SK-N-SH (cell line): ENCODE data around the gene SLC1A7. TPM values are rescaled to one million over a fixed set of nuclear protein-coding genes. Genes with fewer than 3 reads are reported as not detected.

Experiments
- CTCF ChIA-PET: fragments of 300-600, 350-600 bp; formaldehyde crosslinking; extraction: SDS; loops from one replicate; lab custom pipeline; 2021; lab: Yijun Ruan, JAX
- POLR2A ChIA-PET: fragments of 350-600 bp; sonication (Branson Sonifier 250); formaldehyde crosslinking; extraction: SDS; loops from one replicate; lab custom pipeline; 2020; ENCODE audit warnings: antibody characterized with exemption, inconsistent platforms; lab: Yijun Ruan, JAX
- DNase-seq: peaks from one replicate; pipeline ENCODE4 v3.0.0; 2012
- H2AFZ ChIP-seq: fragments of 200-600 bp; sonication (generic); 2 replicates; pipeline ENCODE4 v1.8.1; 2016; ENCODE audit warnings: antibody characterized with exemption, mild to moderate bottlenecking, low read depth
- H3F3A ChIP-seq: fragments of 200-600 bp; sonication (generic); replicated peaks from 2 replicates; pipeline ENCODE3; 2016; ENCODE audit warnings: antibody characterized with exemption, mild to moderate bottlenecking; ENCODE audit not compliant: insufficient read depth
- H3K27ac ChIP-seq, 2 experiments: fragments of 200-500 bp in 1 of 2; fragments of 200-600 bp in 1 of 2; sonication (Bioruptor generic) in 1 of 2; sonication (generic), shearing (Covaris generic) in 1 of 2; 2 replicates each; pipeline versions ENCODE4 v1.5.1 to v1.6.1; 2014 to 2016; ENCODE audit warnings: low read depth in 2 of 2, inconsistent platforms in 1 of 2, low read length in 1 of 2, mild to moderate bottlenecking in 1 of 2, mixed read lengths in 1 of 2
- H3K27me3 ChIP-seq: fragments of 200-600 bp; sonication (generic), shearing (Covaris generic); 2 replicates; pipeline ENCODE4 v1.6.1; 2016; ENCODE audit warnings: mixed run types; ENCODE audit not compliant: insufficient read depth
- H3K36me3 ChIP-seq, 2 experiments: fragments of 200-500 bp in 1 of 2; fragments of 200-600 bp in 1 of 2; sonication (Bioruptor generic) in 1 of 2; sonication (generic) in 1 of 2; replicated peaks in 1 of 2; 2 replicates each; pipeline versions ENCODE3 to v1.5.1; 2014 to 2016; ENCODE audit warnings: low read length in 1 of 2, mild to moderate bottlenecking in 1 of 2; ENCODE audit not compliant: insufficient read depth in 2 of 2, control insufficient read depth in 1 of 2
- H3K4me1 ChIP-seq, 2 experiments: fragments of 200-500 bp in 1 of 2; fragments of 200-600 bp in 1 of 2; sonication (Bioruptor generic) in 1 of 2; sonication (generic), shearing (Covaris generic) in 1 of 2; 2 replicates each; pipeline versions ENCODE4 v1.5.1 to v1.6.1; 2014 to 2016; ENCODE audit warnings: low read depth in 1 of 2, low read length in 1 of 2, mixed run types in 1 of 2; ENCODE audit not compliant: insufficient read depth in 2 of 2, control insufficient read depth in 1 of 2
- H3K4me2 ChIP-seq: fragments of 200-600 bp; sonication (generic), shearing (Covaris generic); 2 replicates; pipeline ENCODE4 v1.6.1; 2017; ENCODE audit warnings: mixed run types
- H3K4me3 ChIP-seq, 2 experiments: fragments of 200-500 bp in 1 of 2; fragments of 200-600 bp in 1 of 2; sonication (Bioruptor generic) in 1 of 2; sonication (generic), shearing (Covaris generic) in 1 of 2; 2 replicates each; pipeline versions ENCODE4 v1.5.1 to v1.8.1; 2014 to 2016; ENCODE audit warnings: low read depth in 2 of 2, inconsistent platforms in 1 of 2, low read length in 1 of 2, mild to moderate bottlenecking in 1 of 2, mixed read lengths in 1 of 2, moderate library complexity in 1 of 2
- H3K79me2 ChIP-seq: fragments of 200-600 bp; sonication (generic); 2 replicates; pipeline ENCODE4 v1.8.1; 2017; ENCODE audit warnings: mild to moderate bottlenecking; ENCODE audit not compliant: insufficient read depth
- H3K9ac ChIP-seq: fragments of 200-600 bp; sonication (generic); 2 replicates; pipeline ENCODE4 v1.6.1; 2017; ENCODE audit warnings: mixed run types
- H3K9me2 ChIP-seq: fragments of 200-600 bp; sonication (generic); 2 replicates; pipeline ENCODE4 v1.6.1; 2017; ENCODE audit warnings: mixed run types
- H3K9me3 ChIP-seq: fragments of 200-600 bp; sonication (generic); 2 replicates; pipeline ENCODE4 v1.6.1; 2017; ENCODE audit warnings: mixed run types, mild to moderate bottlenecking, moderate library complexity
- H4K20me1 ChIP-seq: fragments of 200-600 bp; sonication (generic); 2 replicates; pipeline ENCODE4 v1.6.1; 2017; ENCODE audit warnings: mild to moderate bottlenecking, mixed run types; ENCODE audit not compliant: insufficient read depth
- CHD2 ChIP-seq: fragments of 150-350 bp; IDR thresholded peaks from 2 replicates; pipeline ENCODE4 v1.6.1; 2018; ENCODE audit warnings: low read length; ENCODE audit not compliant: partially characterized antibody
- ELF1 ChIP-seq: IDR thresholded peaks from 2 replicates; pipeline ENCODE4 v1.4.0; 2012
- EP300 ChIP-seq, 2 experiments: IDR thresholded peaks; 2 replicates each; pipeline versions ENCODE4 v1.4.0 to v1.6.1; 2012; ENCODE audit warnings: borderline replicate concordance in 1 of 2, low read depth in 1 of 2, low read length in 1 of 2
- EZH2phosphoT487 ChIP-seq: fragments of 200-600 bp; sonication (generic); IDR thresholded peaks from 2 replicates; pipeline ENCODE4 v1.6.1; 2017; ENCODE audit warnings: low read depth, mixed run types, mild to moderate bottlenecking, antibody characterized with exemption, moderate library complexity, borderline replicate concordance
- FOSL2 ChIP-seq: IDR thresholded peaks from 2 replicates; pipeline ENCODE4 v1.4.0; 2012; ENCODE audit warnings: low read depth, mild to moderate bottlenecking, moderate library complexity, borderline replicate concordance
- JUND ChIP-seq: IDR thresholded peaks from 2 replicates; pipeline ENCODE4 v1.4.0; 2012
- NRF1 ChIP-seq: IDR thresholded peaks from 2 replicates; pipeline ENCODE4 v1.6.1; 2012; ENCODE audit warnings: low read depth, mild to moderate bottlenecking, low read length
- RAD21 ChIP-seq: IDR thresholded peaks from 2 replicates; pipeline ENCODE4 v1.6.1; 2012; ENCODE audit warnings: mild to moderate bottlenecking, low read length
- RCOR1 ChIP-seq: fragments of 150-350 bp; IDR thresholded peaks from 2 replicates; pipeline ENCODE4 v1.6.1; 2017; ENCODE audit warnings: antibody characterized with exemption, low read length
- RFX5 ChIP-seq: IDR thresholded peaks from 2 replicates; pipeline ENCODE4 v1.6.1; 2012; ENCODE audit warnings: mild to moderate bottlenecking, improper control_type of control experiment, low read length
- SIN3A ChIP-seq: IDR thresholded peaks from 2 replicates; pipeline ENCODE4 v1.6.1; 2012; ENCODE audit warnings: low read depth, mild to moderate bottlenecking, low read length, moderate library complexity, borderline replicate concordance
- SMC3 ChIP-seq: IDR thresholded peaks from 2 replicates; pipeline ENCODE4 v1.6.1; 2012; ENCODE audit warnings: low read depth, low read length, improper control_type of control experiment
- TAF1 ChIP-seq: IDR thresholded peaks from 2 replicates; pipeline ENCODE4 v1.6.1; 2012; ENCODE audit warnings: low read depth, mild to moderate bottlenecking, low read length, moderate library complexity, borderline replicate concordance
- TCF12 ChIP-seq: IDR thresholded peaks from 2 replicates; pipeline ENCODE4 v1.4.0; 2012
- WGBS: methylation state at CpG from one replicate; pipeline ENCODE4 v1.1.6; 2017; ENCODE audit warnings: low lambda C conversion rate; 5-methylcytosine and 5-hydroxymethylcytosine counted together
- polyA plus RNA-seq, 3 experiments: library from polyadenylated mRNA; depleted of rRNA; stranded (reverse); fragments of >200 nt; gene quantifications; 2 replicates each; pipeline ENCODE4 v1.2.3, GENCODE V29; 2012
- TF ChIP-seq, protein P1 (sequence below): IDR thresholded peaks from 2 replicates; pipeline ENCODE4 v1.4.0; 2012; ENCODE audit warnings: low read depth, borderline replicate concordance
- TF ChIP-seq, protein P2 (sequence below): IDR thresholded peaks from 2 replicates; pipeline ENCODE4 v1.4.0; 2012; ENCODE audit warnings: low read depth, borderline replicate concordance
- TF ChIP-seq, protein P3 (sequence below): fragments of 200-600 bp; sonication (generic); IDR thresholded peaks from 2 replicates; pipeline ENCODE4 v1.6.1; 2017; ENCODE audit warnings: antibody characterized with exemption, mild to moderate bottlenecking, moderate library complexity
- TF ChIP-seq, protein P4 (sequence below): fragments of 150-350 bp; IDR thresholded peaks from 2 replicates; pipeline ENCODE4 v1.6.1; 2017; ENCODE audit warnings: antibody characterized with exemption, low read length, low read depth, borderline replicate concordance
- TF ChIP-seq, protein P5 (sequence below): IDR thresholded peaks from 2 replicates; pipeline ENCODE4 v1.4.0; 2012; ENCODE audit warnings: low read depth

Gene SLC1A7
- polyA plus RNA-seq, 1 of the 3 experiments (the other 2 are of a cell fraction), result not detected

DNA sequence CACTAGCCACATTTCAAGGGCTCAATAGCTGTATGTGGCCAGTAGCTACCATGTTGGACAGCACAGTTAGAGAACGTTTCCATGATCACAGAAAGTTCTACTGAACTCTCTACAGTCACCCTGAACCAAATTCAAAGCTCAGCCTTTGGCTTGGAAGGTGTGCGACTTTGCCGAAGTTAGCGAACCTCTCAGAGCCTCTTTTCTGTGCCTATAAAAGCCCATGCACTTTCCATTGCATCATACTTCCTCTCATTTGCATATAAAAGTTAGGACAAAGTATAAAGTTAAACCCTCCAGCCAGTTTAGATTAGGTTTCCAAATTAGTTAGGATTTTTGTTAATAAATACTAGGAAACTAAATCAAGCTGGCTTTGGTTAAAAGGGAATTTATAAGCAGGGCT lies 4.7 kb upstream of the SLC1A7 start:
- peak overlapping the region in 1 of 2 experiments; percentile 96; a peak in 2 of 4 replicates for H3K27ac ChIP-seq
- H3K4me1 ChIP-seq, result peaks cover 14 to 20% of the 10 kb centered on the region in 2 experiments; a peak in 3 of 4 replicates
- no peaks in the 10 kb centered on the region for H3K9me3 ChIP-seq
- H3K4me3 ChIP-seq, result no peak overlapping the region
- no peak overlapping the region for H3K9ac ChIP-seq
- DNase-seq, result no peak
- no peaks in the 10 kb centered on the region for H3K27me3 ChIP-seq
- POLR2A ChIA-PET, result no interaction called here
- no peaks in the 10 kb centered on the region for H3K79me2 ChIP-seq
- WGBS, result 96% methylated on average over 4 of the region's 4 CpGs
- no peaks in the 10 kb centered on the region for H4K20me1 ChIP-seq
- no peaks in the 10 kb centered on the region for H3K9me2 ChIP-seq
- TF ChIP-seq SMC3, result no peak
- no peak for TF ChIP-seq EZH2phosphoT487
- TF ChIP-seq RCOR1, result no peak
- TF ChIP-seq, protein P1, sequence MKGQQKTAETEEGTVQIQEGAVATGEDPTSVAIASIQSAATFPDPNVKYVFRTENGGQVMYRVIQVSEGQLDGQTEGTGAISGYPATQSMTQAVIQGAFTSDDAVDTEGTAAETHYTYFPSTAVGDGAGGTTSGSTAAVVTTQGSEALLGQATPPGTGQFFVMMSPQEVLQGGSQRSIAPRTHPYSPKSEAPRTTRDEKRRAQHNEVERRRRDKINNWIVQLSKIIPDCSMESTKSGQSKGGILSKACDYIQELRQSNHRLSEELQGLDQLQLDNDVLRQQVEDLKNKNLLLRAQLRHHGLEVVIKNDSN, result no peak
- TF ChIP-seq SIN3A, result no peak
- TF ChIP-seq RAD21, result no peak
- TF ChIP-seq, protein P2, sequence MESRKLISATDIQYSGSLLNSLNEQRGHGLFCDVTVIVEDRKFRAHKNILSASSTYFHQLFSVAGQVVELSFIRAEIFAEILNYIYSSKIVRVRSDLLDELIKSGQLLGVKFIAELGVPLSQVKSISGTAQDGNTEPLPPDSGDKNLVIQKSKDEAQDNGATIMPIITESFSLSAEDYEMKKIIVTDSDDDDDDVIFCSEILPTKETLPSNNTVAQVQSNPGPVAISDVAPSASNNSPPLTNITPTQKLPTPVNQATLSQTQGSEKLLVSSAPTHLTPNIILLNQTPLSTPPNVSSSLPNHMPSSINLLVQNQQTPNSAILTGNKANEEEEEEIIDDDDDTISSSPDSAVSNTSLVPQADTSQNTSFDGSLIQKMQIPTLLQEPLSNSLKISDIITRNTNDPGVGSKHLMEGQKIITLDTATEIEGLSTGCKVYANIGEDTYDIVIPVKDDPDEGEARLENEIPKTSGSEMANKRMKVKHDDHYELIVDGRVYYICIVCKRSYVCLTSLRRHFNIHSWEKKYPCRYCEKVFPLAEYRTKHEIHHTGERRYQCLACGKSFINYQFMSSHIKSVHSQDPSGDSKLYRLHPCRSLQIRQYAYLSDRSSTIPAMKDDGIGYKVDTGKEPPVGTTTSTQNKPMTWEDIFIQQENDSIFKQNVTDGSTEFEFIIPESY, result no peak
- TF ChIP-seq, all 33 proteins: peak for 0
- no peaks in the 10 kb centered on the region for H3K36me3 ChIP-seq
- H3K4me2 ChIP-seq, result peak overlapping the region; percentile 25
- H3F3A ChIP-seq, result peaks cover 19% of the 10 kb centered on the region
- H2AFZ ChIP-seq, result peak overlapping the region; percentile 72
- CTCF ChIA-PET, result interaction anchor here (1.0 kb wide), 1 partner anchor 32 kb away, joined by 4 read pairs; no protein-coding TSS in a partner anchor

DNA sequence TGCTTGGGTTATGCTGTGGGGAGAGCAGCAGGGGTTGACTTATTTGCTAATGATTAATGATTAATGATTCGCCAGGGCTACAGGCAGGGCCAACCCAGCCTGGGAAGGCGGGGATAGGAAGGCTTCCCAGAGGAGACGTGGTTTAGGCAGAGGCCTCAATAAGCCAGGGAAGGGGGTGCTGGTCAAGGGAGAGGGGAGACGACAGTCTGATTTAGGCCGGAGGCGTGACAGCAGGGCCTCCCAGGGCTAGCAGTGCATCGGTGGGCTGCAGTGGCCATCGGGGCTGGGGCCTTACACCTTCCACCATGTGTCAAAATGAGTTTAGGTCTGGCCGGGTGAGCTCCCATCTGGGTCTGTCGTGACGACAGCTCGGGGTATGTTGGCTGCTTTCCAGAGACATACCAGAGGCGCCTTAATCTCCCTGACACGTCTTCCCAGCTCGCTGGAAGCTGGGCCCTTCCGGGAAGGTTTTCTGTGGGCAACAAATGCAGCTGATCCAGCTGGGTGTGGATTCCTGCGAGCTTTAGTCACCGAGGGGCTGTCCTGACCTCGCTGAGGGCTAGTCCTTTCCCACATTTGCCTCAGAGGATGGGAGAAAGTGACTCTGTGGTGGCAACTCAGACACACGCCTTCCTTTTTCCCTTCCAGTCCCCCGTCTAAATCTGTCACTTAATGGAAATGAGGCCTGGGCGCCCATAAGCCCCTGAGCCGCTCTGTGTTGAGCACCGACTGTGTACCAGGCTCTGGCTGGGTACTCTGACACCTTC lies 3.7 kb upstream of the SLC1A7 start:
- peaks cover 14 to 20% of the 10 kb centered on the region in 2 experiments; a peak in 3 of 4 replicates for H3K4me1 ChIP-seq
- CTCF ChIA-PET, result no interaction called here
- H3K79me2 ChIP-seq, result no peaks in the 10 kb centered on the region
- peak overlapping the region; percentile 70 for H2AFZ ChIP-seq
- peak overlapping the region; percentile 69 for H3K9ac ChIP-seq
- peak; percentile 52 for DNase-seq
- H3K9me3 ChIP-seq, result no peaks in the 10 kb centered on the region
- H3K27ac ChIP-seq, result peak overlapping the region; percentile 72 to 96
- H3K9me2 ChIP-seq, result no peaks in the 10 kb centered on the region
- peak overlapping the region; percentile 57 for H3K4me2 ChIP-seq
- WGBS, result 14% methylated on average over 18 of the region's 24 CpGs
- no peak overlapping the region; a peak in 1 of 4 replicates for H3K4me3 ChIP-seq
- POLR2A ChIA-PET, result no interaction called here
- peaks cover 19% of the 10 kb centered on the region for H3F3A ChIP-seq
- no peaks in the 10 kb centered on the region for H3K36me3 ChIP-seq
- no peaks in the 10 kb centered on the region for H3K27me3 ChIP-seq
- no peaks in the 10 kb centered on the region for H4K20me1 ChIP-seq
- TF ChIP-seq ELF1, result peak; percentile 89
- TF ChIP-seq EP300 (IDR thresholded peaks at IDR 0.05; ENCODE audit: borderline replicate concordance in 1 of 2, low read depth in 1 of 2, low read length in 1 of 2), result peak in 1 of 2 experiments; percentile 95; a peak in 2 of 4 replicates
- TF ChIP-seq CHD2, result no peak
- TF ChIP-seq TCF12, result peak; percentile 98
- TF ChIP-seq, protein P3, sequence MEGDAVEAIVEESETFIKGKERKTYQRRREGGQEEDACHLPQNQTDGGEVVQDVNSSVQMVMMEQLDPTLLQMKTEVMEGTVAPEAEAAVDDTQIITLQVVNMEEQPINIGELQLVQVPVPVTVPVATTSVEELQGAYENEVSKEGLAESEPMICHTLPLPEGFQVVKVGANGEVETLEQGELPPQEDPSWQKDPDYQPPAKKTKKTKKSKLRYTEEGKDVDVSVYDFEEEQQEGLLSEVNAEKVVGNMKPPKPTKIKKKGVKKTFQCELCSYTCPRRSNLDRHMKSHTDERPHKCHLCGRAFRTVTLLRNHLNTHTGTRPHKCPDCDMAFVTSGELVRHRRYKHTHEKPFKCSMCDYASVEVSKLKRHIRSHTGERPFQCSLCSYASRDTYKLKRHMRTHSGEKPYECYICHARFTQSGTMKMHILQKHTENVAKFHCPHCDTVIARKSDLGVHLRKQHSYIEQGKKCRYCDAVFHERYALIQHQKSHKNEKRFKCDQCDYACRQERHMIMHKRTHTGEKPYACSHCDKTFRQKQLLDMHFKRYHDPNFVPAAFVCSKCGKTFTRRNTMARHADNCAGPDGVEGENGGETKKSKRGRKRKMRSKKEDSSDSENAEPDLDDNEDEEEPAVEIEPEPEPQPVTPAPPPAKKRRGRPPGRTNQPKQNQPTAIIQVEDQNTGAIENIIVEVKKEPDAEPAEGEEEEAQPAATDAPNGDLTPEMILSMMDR, result no peak
- TF ChIP-seq NRF1, result no peak
- no peak for TF ChIP-seq TAF1
- TF ChIP-seq RAD21, result no peak
- TF ChIP-seq SMC3, result no peak
- TF ChIP-seq, protein P4, sequence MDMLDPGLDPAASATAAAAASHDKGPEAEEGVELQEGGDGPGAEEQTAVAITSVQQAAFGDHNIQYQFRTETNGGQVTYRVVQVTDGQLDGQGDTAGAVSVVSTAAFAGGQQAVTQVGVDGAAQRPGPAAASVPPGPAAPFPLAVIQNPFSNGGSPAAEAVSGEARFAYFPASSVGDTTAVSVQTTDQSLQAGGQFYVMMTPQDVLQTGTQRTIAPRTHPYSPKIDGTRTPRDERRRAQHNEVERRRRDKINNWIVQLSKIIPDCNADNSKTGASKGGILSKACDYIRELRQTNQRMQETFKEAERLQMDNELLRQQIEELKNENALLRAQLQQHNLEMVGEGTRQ, result no peak
- TF ChIP-seq, protein P5, sequence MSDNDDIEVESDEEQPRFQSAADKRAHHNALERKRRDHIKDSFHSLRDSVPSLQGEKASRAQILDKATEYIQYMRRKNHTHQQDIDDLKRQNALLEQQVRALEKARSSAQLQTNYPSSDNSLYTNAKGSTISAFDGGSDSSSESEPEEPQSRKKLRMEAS, result 0 out of 2 replicates have a peak, but pooled peaks have one; percentile 55
- TF ChIP-seq EZH2phosphoT487, result no peak
- TF ChIP-seq JUND, result peak; percentile 94
- peak; percentile 90 for TF ChIP-seq FOSL2
- no peak for TF ChIP-seq RFX5
